Astrocyte of the spinal cord (primary cell): ENCODE results near the gene AGAP1.
"Not testable (repeated sequence)": the region's sequence is repeated elsewhere in the genome, so short reads cannot be mapped to it uniquely, and the experiment has no call there.

Experiments
- DNase-seq: peaks from one replicate; pipeline ENCODE4 v3.0.0; 2011; ENCODE audit warnings: low read depth, low spot score
- H3K4me3 ChIP-seq: 2 replicates; pipeline ENCODE4 v1.5.1; 2011; ENCODE audit warnings: low read depth, mild to moderate bottlenecking, low read length, moderate library complexity
- in situ Hi-C: cut with HindIII; loops from 2 replicates; pipeline ENCODE4 v1.10.0; 2017; ENCODE audit warnings: low sequenced_read_pairs
- TF ChIP-seq, protein P1 (sequence below): IDR thresholded peaks from 2 replicates; pipeline ENCODE4 v1.5.1; 2012; ENCODE audit warnings: low read depth, mild to moderate bottlenecking, low read length, inconsistent platforms

Gene AGAP1

GRCh38 chr2:235937936-235938335 is 444.1 kb downstream of the AGAP1 start:
- TF ChIP-seq, protein P1, sequence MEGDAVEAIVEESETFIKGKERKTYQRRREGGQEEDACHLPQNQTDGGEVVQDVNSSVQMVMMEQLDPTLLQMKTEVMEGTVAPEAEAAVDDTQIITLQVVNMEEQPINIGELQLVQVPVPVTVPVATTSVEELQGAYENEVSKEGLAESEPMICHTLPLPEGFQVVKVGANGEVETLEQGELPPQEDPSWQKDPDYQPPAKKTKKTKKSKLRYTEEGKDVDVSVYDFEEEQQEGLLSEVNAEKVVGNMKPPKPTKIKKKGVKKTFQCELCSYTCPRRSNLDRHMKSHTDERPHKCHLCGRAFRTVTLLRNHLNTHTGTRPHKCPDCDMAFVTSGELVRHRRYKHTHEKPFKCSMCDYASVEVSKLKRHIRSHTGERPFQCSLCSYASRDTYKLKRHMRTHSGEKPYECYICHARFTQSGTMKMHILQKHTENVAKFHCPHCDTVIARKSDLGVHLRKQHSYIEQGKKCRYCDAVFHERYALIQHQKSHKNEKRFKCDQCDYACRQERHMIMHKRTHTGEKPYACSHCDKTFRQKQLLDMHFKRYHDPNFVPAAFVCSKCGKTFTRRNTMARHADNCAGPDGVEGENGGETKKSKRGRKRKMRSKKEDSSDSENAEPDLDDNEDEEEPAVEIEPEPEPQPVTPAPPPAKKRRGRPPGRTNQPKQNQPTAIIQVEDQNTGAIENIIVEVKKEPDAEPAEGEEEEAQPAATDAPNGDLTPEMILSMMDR = no peak
- H3K4me3 ChIP-seq = no peak overlapping the region
- DNase-seq = no peak
- in situ Hi-C loops = no loop called here

- no peak overlapping the region for H3K4me3 ChIP-seq
- no peak for DNase-seq
- in situ Hi-C loops = no loop called here
- TF ChIP-seq, protein P1 = no peak
Observed at GRCh38 chr2:235938611-235939010, 444.8 kb downstream of the AGAP1 start.

DNA sequence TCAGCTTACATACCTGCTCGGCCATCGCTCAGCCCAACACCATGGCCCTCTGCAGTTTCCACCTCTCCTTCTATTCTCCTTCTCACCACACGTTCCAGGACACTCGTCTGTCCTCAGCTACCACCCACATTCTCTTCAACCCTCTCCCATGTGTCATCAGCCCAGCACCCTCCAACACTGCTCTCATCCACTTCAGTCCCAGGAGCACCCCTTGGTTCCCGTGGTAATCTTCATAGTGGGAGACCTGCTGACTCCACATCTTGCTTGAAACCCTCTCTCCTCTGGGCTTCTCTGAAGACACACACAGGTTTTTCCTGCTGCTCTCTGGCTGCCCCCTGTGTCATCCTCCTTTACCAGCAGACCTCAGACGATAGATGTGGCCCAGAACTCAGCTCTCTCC is 445.6 kb downstream of the AGAP1 start:
- DNase-seq = peak; percentile 32
- TF ChIP-seq, protein P1 = no peak
- in situ Hi-C loops = no loop called here
- no peak overlapping the region for H3K4me3 ChIP-seq

GRCh38 chr2:235940330-235940729 is 446.5 kb downstream of the AGAP1 start:
- DNase-seq = peak; percentile 97

DNA sequence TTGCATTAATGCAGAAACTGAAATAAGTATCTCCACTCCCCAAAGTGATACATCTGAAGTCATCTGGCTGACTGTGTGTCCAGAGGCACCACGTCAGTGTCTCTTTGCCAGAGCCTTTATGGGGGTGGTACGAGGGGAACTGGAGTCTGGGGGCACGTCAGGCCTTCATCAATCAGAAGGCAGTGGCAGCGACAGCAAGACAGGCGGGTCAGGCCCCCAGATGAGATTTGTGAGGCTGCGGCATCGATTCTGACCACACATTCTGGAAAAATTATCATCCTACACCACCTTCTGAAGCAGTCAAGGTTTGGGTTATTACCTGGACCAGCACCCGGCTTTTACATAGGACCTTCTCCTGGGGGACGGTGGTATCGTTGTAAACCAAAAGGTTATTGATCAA is 450.7 kb downstream of the AGAP1 start:
- TF ChIP-seq, protein P1 = no peak
- DNase-seq = no peak
- H3K4me3 ChIP-seq = no peak overlapping the region
- in situ Hi-C loops = no loop called here

More at GRCh38 chr2:235940330-235940729, 446.5 kb downstream of the AGAP1 start:
- TF ChIP-seq, protein P1 = no peak
- no peak overlapping the region for H3K4me3 ChIP-seq
- in situ Hi-C loops = no loop called here

- TF ChIP-seq, protein P1 = no peak
- no peak overlapping the region for H3K4me3 ChIP-seq
- in situ Hi-C loops = no loop called here
- no peak for DNase-seq
Observed at GRCh38 chr2:235945608-235946140, 451.8 kb downstream of the AGAP1 start.

- TF ChIP-seq, protein P1 = no peak
- no peak overlapping the region for H3K4me3 ChIP-seq
- DNase-seq = no peak
- in situ Hi-C loops = no loop called here
Observed at GRCh38 chr2:235946590-235946989, 452.7 kb downstream of the AGAP1 start.

DNA sequence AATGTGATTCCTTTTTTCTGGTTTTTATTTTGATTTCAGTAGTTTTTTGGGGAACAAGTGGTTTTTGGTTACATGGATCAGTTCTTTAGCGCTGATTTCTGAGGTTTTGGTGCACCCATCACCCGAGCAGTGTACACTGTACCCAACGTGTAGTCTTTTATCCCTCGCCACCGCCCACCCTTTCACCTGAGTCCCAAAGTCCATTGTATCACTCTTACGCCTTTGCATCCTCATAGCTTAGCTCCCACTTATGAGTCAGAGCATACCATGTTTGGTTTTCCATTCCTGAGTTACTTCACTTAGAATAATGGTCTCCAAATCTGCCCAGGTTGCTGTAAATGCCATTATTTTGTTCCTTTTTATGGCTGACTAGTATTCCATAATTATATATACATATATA is 453.2 kb downstream of the AGAP1 start:
- H3K4me3 ChIP-seq, DNase-seq, in situ Hi-C loops: not testable (repeated sequence)
